Islet of Langerhans (tissue), 1 donor: ENCODE results near the gene UGCG.
"Not testable (repeated sequence)": the region's sequence is repeated elsewhere in the genome, so short reads cannot be mapped to it uniquely, and the experiment has no call there.

ENCODE experiments used
- FAIRE-seq: peaks from one replicate; lab custom pipeline; 2011; peaks lifted over from hg19 to GRCh38; lab: Jason Lieb, UNC

Gene UGCG

DNA sequence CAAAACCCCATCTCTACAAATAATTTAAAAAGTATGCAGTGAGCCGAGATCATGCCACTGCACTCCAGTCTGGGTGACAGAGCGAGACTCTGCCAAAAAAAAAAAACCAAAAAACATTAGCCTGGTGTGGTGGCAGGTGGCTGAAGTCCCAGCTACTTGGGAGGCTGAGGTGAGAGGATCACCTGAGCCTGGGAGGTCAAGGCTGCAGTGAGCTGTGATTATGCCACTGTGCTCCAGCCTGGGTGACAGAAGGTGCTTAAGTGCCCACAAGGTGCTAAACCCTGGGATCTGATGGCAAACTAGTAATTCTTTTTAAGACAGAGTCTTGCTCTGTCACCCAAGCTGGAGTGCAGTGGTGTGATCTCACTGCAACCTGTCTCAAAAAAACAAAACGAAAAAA is 5.7 kb upstream of the UGCG start:
- FAIRE-seq = not testable (repeated sequence)

- no peak for FAIRE-seq
Measured at GRCh38 chr9:111891910-111892499, 4.6 kb upstream of the UGCG start.

DNA sequence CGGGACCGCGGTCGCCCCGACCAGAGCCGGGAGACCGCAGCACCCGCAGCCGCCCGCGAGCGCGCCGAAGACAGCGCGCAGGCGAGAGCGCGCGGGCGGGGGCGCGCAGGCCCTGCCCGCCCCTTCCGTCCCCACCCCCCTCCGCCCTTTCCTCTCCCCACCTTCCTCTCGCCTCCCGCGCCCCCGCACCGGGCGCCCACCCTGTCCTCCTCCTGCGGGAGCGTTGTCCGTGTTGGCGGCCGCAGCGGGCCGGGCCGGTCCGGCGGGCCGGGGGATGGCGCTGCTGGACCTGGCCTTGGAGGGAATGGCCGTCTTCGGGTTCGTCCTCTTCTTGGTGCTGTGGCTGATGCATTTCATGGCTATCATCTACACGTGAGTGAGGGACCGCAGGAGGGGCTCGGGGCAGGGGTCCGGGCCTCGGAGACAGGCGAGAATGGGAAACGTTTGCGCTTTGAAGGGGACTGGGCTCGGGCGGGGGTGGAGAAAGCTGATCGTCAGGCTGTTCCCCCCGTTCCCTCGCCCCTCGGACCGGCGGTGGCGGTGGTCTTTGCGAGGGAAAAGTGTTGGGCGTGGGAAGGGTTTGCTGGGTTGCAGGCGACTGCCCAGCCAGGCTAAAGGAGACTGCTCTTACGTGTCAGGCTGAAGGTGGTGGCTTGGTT is 457 bp downstream of the UGCG start:
- no peak for FAIRE-seq

GRCh38 chr9:111897601-111898137 is 1.1 kb downstream of the UGCG start:
- no peak for FAIRE-seq

DNA sequence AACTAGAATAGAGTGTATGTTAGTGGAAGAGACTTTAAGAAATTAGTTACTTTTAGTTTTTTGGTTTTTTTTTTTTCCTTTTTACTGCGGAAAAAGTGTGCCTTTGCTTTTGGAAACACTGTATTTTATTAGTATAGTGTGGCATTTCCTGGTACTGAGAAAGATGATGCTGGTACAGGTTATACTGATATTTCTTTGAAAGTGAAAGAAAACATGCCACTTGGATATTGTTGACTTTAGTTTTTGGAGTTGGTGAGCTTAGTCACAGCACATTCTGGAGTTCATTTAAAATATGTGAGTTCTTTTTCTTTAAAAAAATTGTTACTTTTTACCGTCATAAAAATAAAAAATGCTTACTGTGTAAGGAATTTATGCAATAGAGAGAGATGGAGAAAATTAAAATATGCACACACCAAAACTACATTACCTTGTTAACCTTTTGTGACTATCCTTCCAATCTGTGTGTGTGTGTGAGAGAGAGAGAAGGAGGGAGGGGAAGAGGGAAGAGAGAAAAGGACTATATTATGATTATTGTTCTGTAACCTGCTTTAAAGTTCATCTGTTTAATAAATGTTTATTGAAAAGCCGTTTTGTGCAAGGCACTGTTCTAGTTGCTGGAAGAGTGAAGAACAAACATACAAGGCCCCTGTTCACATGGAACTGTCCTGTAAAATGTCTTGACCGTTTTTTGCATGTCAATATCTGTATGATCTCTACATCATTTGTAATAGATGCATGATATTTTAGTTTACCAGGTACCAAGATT is 1.9 kb downstream of the UGCG start:
- FAIRE-seq = peak; percentile 5

DNA sequence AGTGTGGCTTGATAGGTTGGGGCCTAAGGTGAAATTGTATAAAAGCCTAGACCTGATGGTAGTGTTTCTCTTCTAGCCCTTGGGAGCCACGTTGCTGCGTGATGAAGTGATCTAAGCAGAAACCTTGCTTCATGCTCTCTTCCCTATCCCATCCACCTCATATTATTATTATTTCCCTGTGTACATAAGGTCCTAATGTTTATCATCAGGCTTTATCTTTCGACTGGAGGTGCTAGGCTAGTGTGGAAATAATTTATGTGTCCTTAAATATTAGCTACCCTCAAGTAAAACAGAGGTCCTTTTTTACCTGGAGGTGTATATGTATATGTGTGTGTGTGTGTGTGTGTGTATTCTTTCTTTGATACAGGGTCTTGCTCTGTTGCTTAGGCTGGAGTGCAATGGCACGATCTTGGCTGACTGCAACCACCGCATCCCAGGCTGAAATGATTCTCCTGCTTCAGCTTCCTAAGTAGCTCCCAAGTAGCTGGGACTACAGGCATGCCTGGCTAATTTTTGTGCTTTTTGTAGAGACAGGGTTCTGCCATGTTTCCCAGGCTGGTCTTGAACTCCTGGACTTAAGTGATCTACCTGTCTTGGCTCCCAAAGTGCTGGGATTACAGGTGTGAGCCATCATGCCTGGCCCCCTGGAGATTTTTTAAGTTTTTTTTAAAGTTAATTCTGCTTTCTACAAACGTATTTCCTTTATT is 3.7 kb downstream of the UGCG start:
- FAIRE-seq = no peak

- no peak for FAIRE-seq
Measured at GRCh38 chr9:111900858-111901612, 4.4 kb downstream of the UGCG start.

GRCh38 chr9:111902391-111903139 is 6.0 kb downstream of the UGCG start:
- no peak for FAIRE-seq

DNA sequence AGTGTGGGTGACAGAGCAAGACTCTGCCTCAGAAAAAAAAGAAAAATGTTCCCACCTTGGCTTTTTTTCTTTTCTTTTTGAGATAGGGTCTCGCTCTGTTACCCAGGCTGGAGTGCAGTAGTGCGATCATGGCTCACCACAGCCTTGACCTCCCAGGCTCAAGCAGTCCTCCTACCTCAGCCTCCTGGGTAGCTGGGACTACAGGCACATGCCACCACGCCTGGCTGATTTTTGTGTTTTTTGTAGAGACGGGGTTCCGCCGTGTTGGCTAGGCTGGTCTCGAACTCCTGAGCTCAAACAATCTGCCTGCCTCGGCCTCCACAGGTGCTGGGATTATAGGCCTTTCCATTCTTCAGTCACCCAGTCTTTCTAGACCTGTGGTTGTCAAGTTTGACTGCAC is 6.9 kb downstream of the UGCG start:
- not testable (repeated sequence) for FAIRE-seq

DNA sequence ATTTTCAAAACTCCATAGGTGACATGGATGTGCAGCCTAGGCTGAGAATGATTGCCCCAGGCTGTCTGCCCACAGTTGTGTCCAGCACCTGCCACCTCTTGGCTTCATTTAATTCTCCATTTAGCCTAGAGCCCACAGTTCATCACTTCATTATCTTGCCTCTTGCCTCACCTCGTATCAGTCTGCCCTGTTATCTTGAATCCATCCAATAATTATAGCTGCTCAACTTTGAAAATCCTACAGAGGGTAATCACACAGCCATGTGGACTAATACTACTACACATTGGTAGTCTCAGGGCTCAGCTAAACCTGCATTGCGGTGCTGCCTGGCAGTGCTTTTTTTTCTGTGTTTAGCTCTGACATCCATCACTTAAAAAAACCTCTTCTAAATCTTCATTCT is 7.4 kb downstream of the UGCG start:
- FAIRE-seq = no peak

- FAIRE-seq = no peak
Measured at GRCh38 chr9:111904891-111905291, 8.3 kb downstream of the UGCG start.

GRCh38 chr9:111907147-111907546 is 10.5 kb downstream of the UGCG start:
- FAIRE-seq = no peak

DNA sequence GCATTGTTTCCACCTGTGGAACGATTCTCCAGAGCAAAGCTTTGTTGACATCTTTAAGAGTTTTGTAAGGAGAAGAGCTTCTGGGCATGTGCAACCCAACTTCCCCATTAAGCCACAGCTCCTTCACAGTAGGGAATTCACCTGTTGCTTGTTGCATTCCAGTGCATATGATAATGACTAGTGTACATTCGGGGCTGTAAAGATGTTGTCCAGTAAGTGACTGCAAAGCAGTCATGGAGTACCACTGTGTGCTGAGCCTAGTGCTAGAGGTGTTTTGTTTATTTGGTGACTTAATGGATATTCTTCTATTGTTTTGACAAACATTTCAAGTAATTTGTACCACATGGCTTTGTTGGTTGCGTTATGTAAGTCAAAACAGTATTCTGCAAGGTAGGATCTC is 12.8 kb downstream of the UGCG start:
- FAIRE-seq = no peak

- FAIRE-seq = no peak
Measured at GRCh38 chr9:111910428-111910827, 13.8 kb downstream of the UGCG start.

GRCh38 chr9:111913159-111913558 is 16.5 kb downstream of the UGCG start:
- FAIRE-seq = no peak

- FAIRE-seq = peak; percentile 21
Measured at GRCh38 chr9:111914749-111915424, 18.3 kb downstream of the UGCG start.

DNA sequence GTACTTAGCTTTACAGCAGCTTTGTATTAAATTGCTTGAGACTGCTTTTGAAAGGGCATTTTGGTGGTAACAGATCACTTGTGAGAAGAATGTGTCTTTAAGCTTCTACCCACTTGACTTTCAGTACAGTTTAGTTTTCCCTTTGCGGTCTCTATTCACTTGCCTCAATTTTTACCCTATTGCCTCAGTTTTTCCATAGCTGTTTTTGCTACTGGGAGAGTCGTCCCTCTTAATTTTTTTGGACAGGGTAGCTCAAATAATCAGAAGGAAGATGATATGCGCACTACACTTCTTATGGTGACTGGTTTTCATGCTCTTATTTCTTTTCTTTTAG is 18.8 kb downstream of the UGCG start:
- FAIRE-seq = no peak

DNA sequence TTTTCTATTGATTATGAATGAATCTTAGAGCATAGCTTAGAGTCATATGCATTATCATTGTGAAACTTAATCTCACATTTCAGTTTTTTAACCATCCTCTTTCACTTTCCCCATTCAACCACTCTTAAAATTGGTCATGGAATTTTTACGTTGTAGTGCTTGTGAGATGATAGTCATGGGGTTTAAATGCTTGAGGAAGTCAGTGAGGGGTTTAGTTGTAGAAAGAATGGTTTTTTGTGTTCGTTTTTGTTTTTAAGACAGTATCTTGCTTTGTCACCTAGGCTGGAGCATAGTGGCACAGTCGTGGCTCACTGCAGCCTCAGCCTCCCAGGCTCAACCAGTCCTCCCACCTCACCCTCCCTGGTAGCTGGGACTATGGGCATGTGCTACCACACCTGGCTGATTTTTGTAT is 19.6 kb downstream of the UGCG start:
- FAIRE-seq = no peak

GRCh38 chr9:111917201-111917600 is 20.6 kb downstream of the UGCG start:
- no peak for FAIRE-seq

DNA sequence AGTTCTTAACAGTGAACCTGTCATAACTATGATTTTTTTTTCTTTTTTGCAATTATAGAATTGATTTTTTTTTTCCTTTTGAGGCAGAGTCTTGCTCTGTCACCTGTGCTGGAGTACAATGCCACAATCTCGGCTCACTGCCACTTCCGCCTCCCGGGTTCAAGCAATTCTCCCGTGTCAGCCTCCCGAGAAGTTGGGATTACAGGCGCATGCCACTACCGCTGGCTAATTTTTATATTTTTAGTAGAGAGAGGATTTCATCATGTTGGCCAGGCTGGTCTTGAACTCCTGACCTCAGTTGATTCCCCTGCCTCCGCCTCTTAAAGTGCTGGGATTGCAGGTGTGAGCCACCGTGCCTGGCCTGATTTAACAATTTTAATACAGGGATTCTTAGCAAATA is 21.4 kb downstream of the UGCG start:
- FAIRE-seq = no peak

DNA sequence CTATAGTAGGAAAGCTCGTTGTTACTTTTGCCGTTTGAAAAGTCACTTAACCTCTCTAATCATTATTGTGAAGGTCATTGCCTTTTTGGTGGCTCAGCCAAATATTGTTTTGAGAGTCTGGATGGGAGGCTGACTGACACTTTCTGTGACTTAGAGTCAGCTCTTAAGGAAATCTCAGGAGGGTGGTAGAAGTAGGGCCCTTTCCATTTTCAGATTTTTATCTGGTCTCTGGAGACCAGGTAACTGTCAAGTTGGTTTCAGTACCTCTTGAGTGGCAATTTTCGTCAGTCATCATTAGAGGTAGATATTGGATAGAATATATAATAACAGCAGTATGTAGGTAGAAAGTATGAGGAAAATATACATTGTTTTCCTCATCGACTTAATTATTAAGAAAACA is 23.3 kb downstream of the UGCG start:
- FAIRE-seq = no peak
